Thoracic aorta (tissue), 2 donors: ENCODE results near the gene PSMG2. TPM values are rescaled to one million over a fixed set of nuclear protein-coding genes. Genes with fewer than 3 reads are reported as not detected.

Source experiments
- ATAC-seq: fragments of 150-250 bp; one replicate; pipeline ENCODE4 v1.8.0; 2017; ENCODE audit warnings: low read depth; ENCODE audit not compliant: insufficient number of reproducible peaks, low FRiP score
- DNase-seq: peaks from one replicate; pipeline ENCODE4 v3.0.0-alpha.2; 2020; ENCODE audit warnings: low spot score
- H3K27ac ChIP-seq, 2 donors: fragments of 200-600 bp; sonication (generic); 1 replicate in 1 of 2; 2 replicates in 1 of 2; pipeline ENCODE4 v1.5.1; 2016; ENCODE audit warnings: mild to moderate bottlenecking in 2 of 2, moderate library complexity in 2 of 2
- H3K27me3 ChIP-seq: fragments of 200-600 bp; sonication (generic); replicated peaks from 2 replicates; pipeline ENCODE4 v1.6.0; 2016; ENCODE audit warnings: mild to moderate bottlenecking; ENCODE audit not compliant: insufficient read depth
- H3K36me3 ChIP-seq: fragments of 200-600 bp; sonication (generic); one replicate; pipeline ENCODE4 v1.5.1; 2016
- H3K4me1 ChIP-seq, 2 donors: fragments of 200-600 bp; sonication (generic); 1 replicate in 1 of 2; 2 replicates in 1 of 2; pipeline versions ENCODE4 v1.5.1 to v1.6.0; 2016; ENCODE audit warnings: low read depth in 2 of 2, mild to moderate bottlenecking in 1 of 2; ENCODE audit not compliant: control insufficient read depth in 1 of 2
- H3K4me3 ChIP-seq: fragments of 200-600 bp; sonication (generic); 2 replicates; pipeline ENCODE4 v1.5.1; 2016; ENCODE audit warnings: mild to moderate bottlenecking
- H3K9me3 ChIP-seq: fragments of 200-600 bp; sonication (generic); 2 replicates; pipeline ENCODE4 v1.5.1; 2016
- CTCF ChIP-seq: fragments of 200-600 bp; sonication (generic); IDR thresholded peaks from one replicate; pipeline ENCODE4 v1.5.1; 2019; ENCODE audit warnings: antibody characterized with exemption
- total RNA-seq, 2 donors: library from RNA; depleted of rRNA; stranded (reverse); fragments of >200 nt; gene quantifications; one replicate each; pipeline versions ENCODE4 v1.1.0 to v1.2.3, GENCODE V29; 2016

The PSMG2 gene
- 10 to 100 TPM; 64.6 to 65.9 TPM for total RNA-seq

GRCh38 chr18:12702221-12703095 lies at the start of gene PSMG2, which contains the start of gene CEP76:
Gene PSMG2 (plus strand): TSS chr18:12703042. CDS start chr18:12703108, 66 bp downstream.
Gene CEP76 (minus strand): TSS chr18:12702723. CDS start chr18:12702548, 175 bp downstream.
- peak; percentile 50 for DNase-seq
- peaks cover 12% of the 10 kb centered on the region for H3K36me3 ChIP-seq
- H3K4me1 ChIP-seq = peaks cover 23 to 34% of the 10 kb centered on the region in 2 donors
- H3K27ac ChIP-seq = peak within 1 kb of the TSS; percentile 95 to 98
- ATAC-seq = peak; percentile 91
- H3K9me3 ChIP-seq = no peaks in the 10 kb centered on the region
- peak within 1 kb of the TSS; percentile 94 for H3K4me3 ChIP-seq
- no peaks in the 10 kb centered on the region for H3K27me3 ChIP-seq
- no peak for TF ChIP-seq CTCF

GRCh38 chr18:12654971-12655370 lies 47.9 kb upstream of the PSMG2 start:
- Histone ChIP-seq H3K27me3 (no peaks in the 10 kb centered on the region), H3K4me3 (no peak overlapping the region), H3K27ac (no peak overlapping the region), H3K4me1 (peaks cover 24 to 47% of the 10 kb centered on the region in 2 donors), H3K9me3 (no peaks in the 10 kb centered on the region), H3K36me3 (no peaks in the 10 kb centered on the region)
- TF ChIP-seq CTCF = no peak
- DNase-seq = no peak
- no peak for ATAC-seq

- peaks cover 24 to 39% of the 10 kb centered on the region in 2 donors for H3K4me1 ChIP-seq
- ATAC-seq = no peak
- H3K27ac ChIP-seq = peak overlapping the region; percentile 96 to 99
Observed at GRCh38 chr18:12656605-12656937, 46.3 kb upstream of the PSMG2 start.

GRCh38 chr18:12656938-12657683 lies 45.7 kb upstream of the PSMG2 start:
- H3K4me1 ChIP-seq = peaks cover 23 to 34% of the 10 kb centered on the region in 2 donors
- no peak for TF ChIP-seq CTCF
- H3K4me3 ChIP-seq = peak overlapping the region; percentile 97
- H3K9me3 ChIP-seq = no peaks in the 10 kb centered on the region
- peak overlapping the region; percentile 96 to 99 for H3K27ac ChIP-seq
- ATAC-seq = peak; percentile 12
- no peaks in the 10 kb centered on the region for H3K27me3 ChIP-seq
- DNase-seq = no peak
- no peaks in the 10 kb centered on the region for H3K36me3 ChIP-seq

More at GRCh38 chr18:12656605-12656937, 46.3 kb upstream of the PSMG2 start:
- Histone ChIP-seq H3K36me3 (no peaks in the 10 kb centered on the region), H3K4me3 (peak overlapping the region; percentile 97), H3K9me3 (no peaks in the 10 kb centered on the region), H3K27me3 (no peaks in the 10 kb centered on the region)
- no peak for TF ChIP-seq CTCF
- no peak for DNase-seq
